ENCODE results near the gene SYNC. TPM values are rescaled to one million over a fixed set of nuclear protein-coding genes. Genes with fewer than 3 reads are reported as not detected.
"Not testable (repeated sequence)": the region's sequence is repeated elsewhere in the genome, so short reads cannot be mapped to it uniquely, and the experiment has no call there.

SYNC gene
- total RNA-seq, 2 donors from 2014 or later, result 2.3 to 4.9 TPM

DNA sequence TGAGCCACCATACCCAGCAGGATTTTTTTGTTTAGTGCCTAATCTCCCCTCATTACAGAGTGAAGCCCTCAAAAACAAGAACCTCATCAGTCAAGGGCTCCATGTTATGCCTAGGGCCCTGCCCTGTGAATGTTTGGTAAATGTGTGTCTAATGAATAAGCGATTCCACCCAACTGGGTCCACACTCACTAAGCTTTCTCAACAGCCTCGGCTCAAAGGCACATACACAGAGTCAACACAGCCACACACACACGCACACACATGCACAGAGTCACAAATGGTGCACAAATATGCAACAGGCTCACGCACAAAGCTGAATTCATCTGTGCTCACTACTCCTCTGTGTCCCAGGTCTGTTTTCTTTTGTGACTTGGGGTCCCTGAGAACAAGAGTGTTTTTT is 11.7 kb upstream of the SYNC start:
- 67 to 71% methylated on average over 4 of the region's 4 CpGs for WGBS, 2 donors
- DNase-seq, result no peak

GRCh38 chr1:32713081-32713480 is 10.5 kb upstream of the SYNC start:
- WGBS, 2 donors, result 66% methylated on average over 8 to 10 of the region's 10 CpGs
- no peaks in the 10 kb centered on the region for H3K36me3 ChIP-seq (replicated peaks in 1 of 2; ENCODE audit: insufficient read depth in 1 of 2, low read depth in 2 of 2)
- H3K4me3 ChIP-seq, result no peak overlapping the region
- no peak overlapping the region for H3K27ac ChIP-seq
- TF ChIP-seq POLR2A (IDR thresholded peaks at IDR 0.05), result no peak
- TF ChIP-seq CTCF (IDR thresholded peaks at IDR 0.05), result no peak
- DNase-seq (no peak), ATAC-seq (no peak)
- H3K4me1 ChIP-seq, result peaks cover 26% of the 10 kb centered on the region
- no peaks in the 10 kb centered on the region for H3K27me3 ChIP-seq
- intact Hi-C loops (cut with DNase I), result loop anchor here (5.0 to 10.0 kb wide), 2 partner anchors 59 to 162 kb away; partner anchors contain the start of gene FNDC5
- no peaks in the 10 kb centered on the region for H3K9me3 ChIP-seq

More for the DNA sequence above, 11.7 kb upstream of the SYNC start:
- no peak overlapping the region for H3K4me3 ChIP-seq
- ATAC-seq, result no peak
- no peak overlapping the region for H3K27ac ChIP-seq
- no peaks in the 10 kb centered on the region for H3K9me3 ChIP-seq
- intact Hi-C loops (cut with DNase I), result loop anchor here (5.0 to 10.0 kb wide), 2 partner anchors 58 to 161 kb away; partner anchors contain the start of gene FNDC5
- peaks cover 26% of the 10 kb centered on the region for H3K4me1 ChIP-seq
- H3K36me3 ChIP-seq (replicated peaks in 1 of 2; ENCODE audit: insufficient read depth in 1 of 2, low read depth in 2 of 2), result no peaks in the 10 kb centered on the region
- TF ChIP-seq POLR2A (IDR thresholded peaks at IDR 0.05) (no peak), CTCF (IDR thresholded peaks at IDR 0.05) (no peak)
- H3K27me3 ChIP-seq, result no peaks in the 10 kb centered on the region

DNA sequence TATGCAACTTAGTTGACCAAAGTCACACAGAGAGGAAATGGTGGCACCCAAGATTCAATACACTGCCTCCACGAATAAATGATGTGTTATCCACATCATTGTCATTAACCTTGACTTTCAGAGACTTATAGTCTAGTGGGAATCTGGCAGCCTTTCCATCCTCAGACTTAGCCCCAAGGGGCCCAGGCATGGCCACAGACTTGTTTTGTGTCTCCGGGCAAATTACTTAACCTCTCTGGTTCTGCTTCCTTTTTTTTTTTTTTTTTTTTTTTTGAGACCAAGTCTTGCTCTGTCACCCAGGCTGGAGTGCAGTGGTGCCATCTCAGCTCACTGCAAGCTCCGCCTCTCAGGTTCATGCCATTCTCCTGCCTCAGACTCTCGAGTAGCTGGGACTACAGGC is 8.7 kb upstream of the SYNC start:
- H3K9me3 ChIP-seq; H3K4me3 ChIP-seq; ATAC-seq; H3K27me3 ChIP-seq; H3K27ac ChIP-seq; H3K36me3 ChIP-seq (replicated peaks in 1 of 2; ENCODE audit: insufficient read depth in 1 of 2, low read depth in 2 of 2); DNase-seq: not testable (repeated sequence)
- intact Hi-C loops (cut with DNase I), result loop anchor here (5.0 to 10.0 kb wide), 2 partner anchors 61 to 164 kb away; partner anchors contain the start of gene FNDC5
- peaks cover 15% of the 10 kb centered on the region for H3K4me1 ChIP-seq
- 73 to 78% methylated on average over 4 of the region's 4 CpGs for WGBS, 2 donors

GRCh38 chr1:32709476-32709875 is 6.9 kb upstream of the SYNC start:
- Histone ChIP-seq H3K4me1 (peaks cover 7% of the 10 kb centered on the region), H3K27me3 (no peaks in the 10 kb centered on the region), H3K9me3 (no peaks in the 10 kb centered on the region), H3K27ac (no peak overlapping the region), H3K4me3 (no peak overlapping the region), H3K36me3 (replicated peaks in 1 of 2; ENCODE audit: insufficient read depth in 1 of 2, low read depth in 2 of 2) (no peaks in the 10 kb centered on the region)
- DNase-seq, result no peak
- intact Hi-C loops (cut with DNase I), result no loop called here
- ATAC-seq, result no peak
- WGBS, 2 donors, result 67 to 72% methylated on average over 3 to 5 of the region's 5 CpGs
- TF ChIP-seq POLR2A (IDR thresholded peaks at IDR 0.05) (no peak), CTCF (IDR thresholded peaks at IDR 0.05) (no peak)

GRCh38 chr1:32709075-32709474 is 6.5 kb upstream of the SYNC start:
- WGBS, 2 donors, result 76 to 89% methylated on average over 2 of the region's 2 CpGs
- Histone ChIP-seq H3K9me3 (no peaks in the 10 kb centered on the region), H3K4me3 (no peak overlapping the region), H3K4me1 (peaks cover 7% of the 10 kb centered on the region), H3K27me3 (no peaks in the 10 kb centered on the region), H3K36me3 (replicated peaks in 1 of 2; ENCODE audit: insufficient read depth in 1 of 2, low read depth in 2 of 2) (no peaks in the 10 kb centered on the region), H3K27ac (no peak overlapping the region)
- TF ChIP-seq CTCF (IDR thresholded peaks at IDR 0.05) (no peak), POLR2A (IDR thresholded peaks at IDR 0.05) (no peak)
- intact Hi-C loops (cut with DNase I), result no loop called here
- DNase-seq (no peak), ATAC-seq (no peak)

All from body of pancreas (tissue), 4 donors.